ENCODE data around the gene UBE2E2.

UBE2E2 gene

GRCh38 chr3:23385327-23385726 is 182.2 kb downstream of the UBE2E2 start:
- no peak for DNase-seq (ENCODE audit: extremely low read depth, low read depth)
- H3K4me3 ChIP-seq (replicated peaks; ENCODE audit: low read depth, low read length): no peak overlapping the region
- TF ChIP-seq CTCF (IDR thresholded peaks at IDR 0.05; ENCODE audit: low read depth, low read length, missing control alignments): no peak

- no peak overlapping the region for H3K4me3 ChIP-seq (replicated peaks; ENCODE audit: low read depth, low read length)
- TF ChIP-seq CTCF (IDR thresholded peaks at IDR 0.05; ENCODE audit: low read depth, low read length, missing control alignments): no peak
- DNase-seq (ENCODE audit: extremely low read depth, low read depth): no peak
Measured at GRCh38 chr3:23387286-23387918, 184.3 kb downstream of the UBE2E2 start.

- no peak for DNase-seq (ENCODE audit: extremely low read depth, low read depth)
- H3K4me3 ChIP-seq (replicated peaks; ENCODE audit: low read depth, low read length): no peak overlapping the region
- TF ChIP-seq CTCF (IDR thresholded peaks at IDR 0.05; ENCODE audit: low read depth, low read length, missing control alignments): no peak
Measured at GRCh38 chr3:23389089-23389488, 186.0 kb downstream of the UBE2E2 start.

GRCh38 chr3:23389686-23390085 is 186.6 kb downstream of the UBE2E2 start:
- no peak overlapping the region for H3K4me3 ChIP-seq (replicated peaks; ENCODE audit: low read depth, low read length)
- DNase-seq (ENCODE audit: extremely low read depth, low read depth): no peak

GRCh38 chr3:23390446-23390845 is 187.3 kb downstream of the UBE2E2 start:
- H3K4me3 ChIP-seq (replicated peaks; ENCODE audit: low read depth, low read length): no peak overlapping the region
- TF ChIP-seq CTCF (IDR thresholded peaks at IDR 0.05; ENCODE audit: low read depth, low read length, missing control alignments): no peak
- no peak for DNase-seq (ENCODE audit: extremely low read depth, low read depth)

More at GRCh38 chr3:23389686-23390085, 186.6 kb downstream of the UBE2E2 start:
- no peak for TF ChIP-seq CTCF (IDR thresholded peaks at IDR 0.05; ENCODE audit: low read depth, low read length, missing control alignments)

GRCh38 chr3:23390989-23391553 is 187.9 kb downstream of the UBE2E2 start:
- TF ChIP-seq CTCF (IDR thresholded peaks at IDR 0.05; ENCODE audit: low read depth, low read length, missing control alignments): no peak
- DNase-seq (ENCODE audit: extremely low read depth, low read depth): no peak
- no peak overlapping the region for H3K4me3 ChIP-seq (replicated peaks; ENCODE audit: low read depth, low read length)

All from HFF-Myc (cell line).